ENCODE data around the gene CARD9. TPM values are rescaled to one million over a fixed set of nuclear protein-coding genes. Genes with fewer than 3 reads are reported as not detected.

CARD9 gene
- total RNA-seq, 1 experiment from 2014 or later = 5.6 TPM

DNA sequence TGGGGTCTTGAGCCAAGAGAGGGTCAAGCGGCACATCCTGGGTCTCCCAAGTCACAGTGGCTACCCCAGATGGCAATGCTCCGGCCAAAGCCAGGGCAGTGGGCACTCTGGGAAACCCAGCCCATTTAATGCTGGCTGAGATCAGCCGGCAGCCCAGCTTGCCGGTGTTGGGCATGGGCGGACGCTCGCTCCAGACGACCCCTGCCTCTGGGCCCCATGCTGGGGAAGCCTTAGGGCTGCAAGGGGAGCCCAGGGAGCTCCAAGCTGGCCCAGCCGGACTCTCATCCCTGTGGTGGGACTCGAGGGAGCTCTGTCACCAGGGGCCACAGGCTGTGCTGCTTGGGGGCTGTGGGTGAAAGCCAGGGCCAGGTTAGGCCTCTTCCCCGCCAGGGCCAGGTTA, 5.9 kb upstream of the CARD9 start:
- no peak overlapping the region for H3K23ac ChIP-seq (ENCODE audit: insufficient read length, low read depth, low read length)
- Mint-ChIP-seq H3K36me3 (ENCODE audit: insufficient read depth in 1 of 3, low read depth in 3 of 3) (peaks cover 7 to 44% (median 28%) of the 10 kb centered on the region in 3 experiments; a peak in 6 of 7 replicates), H3K4me1 (no peaks in the 10 kb centered on the region), H3K4me3 (no peak overlapping the region), H3K27me3 (ENCODE audit: low read depth) (no peaks in the 10 kb centered on the region), H3K9me3 (no peaks in the 10 kb centered on the region), H3K27ac (no peak overlapping the region)
- H3K23me2 ChIP-seq (ENCODE audit: insufficient read length, low read depth, low read length, poor library complexity, severe bottlenecking) = no peaks in the 10 kb centered on the region
- H3K79me2 ChIP-seq (ENCODE audit: insufficient read depth, low read length) = no peaks in the 10 kb centered on the region
- no peak overlapping the region for H2BK20ac ChIP-seq (ENCODE audit: low read depth, low read length, poor library complexity, severe bottlenecking)
- H3K9ac ChIP-seq (ENCODE audit: extremely low read depth, insufficient read length, low read length) = no peak overlapping the region
- no CpG with 5 or more reads among the region's 11 CpGs for WGBS (ENCODE audit: extremely low coverage, insufficient read length, low lambda C conversion rate)
- H2BK15ac ChIP-seq (ENCODE audit: low read depth, low read length) = no peak overlapping the region
- no peak overlapping the region for H3K18ac ChIP-seq (ENCODE audit: insufficient read length, low read depth, low read length)
- no peak overlapping the region for H3K4me2 ChIP-seq (ENCODE audit: insufficient read depth, insufficient read length, low read length)
- no peak overlapping the region for H3K56ac ChIP-seq (ENCODE audit: insufficient read length, low read depth, low read length)
- no peak overlapping the region for H4K5ac ChIP-seq (ENCODE audit: insufficient read length, low read depth, low read length)
- TF ChIP-seq, protein P1, sequence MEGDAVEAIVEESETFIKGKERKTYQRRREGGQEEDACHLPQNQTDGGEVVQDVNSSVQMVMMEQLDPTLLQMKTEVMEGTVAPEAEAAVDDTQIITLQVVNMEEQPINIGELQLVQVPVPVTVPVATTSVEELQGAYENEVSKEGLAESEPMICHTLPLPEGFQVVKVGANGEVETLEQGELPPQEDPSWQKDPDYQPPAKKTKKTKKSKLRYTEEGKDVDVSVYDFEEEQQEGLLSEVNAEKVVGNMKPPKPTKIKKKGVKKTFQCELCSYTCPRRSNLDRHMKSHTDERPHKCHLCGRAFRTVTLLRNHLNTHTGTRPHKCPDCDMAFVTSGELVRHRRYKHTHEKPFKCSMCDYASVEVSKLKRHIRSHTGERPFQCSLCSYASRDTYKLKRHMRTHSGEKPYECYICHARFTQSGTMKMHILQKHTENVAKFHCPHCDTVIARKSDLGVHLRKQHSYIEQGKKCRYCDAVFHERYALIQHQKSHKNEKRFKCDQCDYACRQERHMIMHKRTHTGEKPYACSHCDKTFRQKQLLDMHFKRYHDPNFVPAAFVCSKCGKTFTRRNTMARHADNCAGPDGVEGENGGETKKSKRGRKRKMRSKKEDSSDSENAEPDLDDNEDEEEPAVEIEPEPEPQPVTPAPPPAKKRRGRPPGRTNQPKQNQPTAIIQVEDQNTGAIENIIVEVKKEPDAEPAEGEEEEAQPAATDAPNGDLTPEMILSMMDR (conservative IDR thresholded peaks at IDR 0.05) = no peak
- H2BK120ac ChIP-seq (ENCODE audit: low read depth, low read length, poor library complexity, severe bottlenecking) = no peak overlapping the region
- H3T11ph ChIP-seq (ENCODE audit: low read length) = no peak overlapping the region
- H2AFZ ChIP-seq (ENCODE audit: low read length) = no peak overlapping the region
- no peak for DNase-seq
- H4K91ac ChIP-seq (ENCODE audit: insufficient read length, low read depth, low read length) = no peak overlapping the region
- H2BK12ac ChIP-seq (ENCODE audit: insufficient read length, low read depth, low read length) = no peak overlapping the region
- H3K27ac ChIP-seq (ENCODE audit: insufficient read length, low read depth, low read length) = no peak overlapping the region
- H3K14ac ChIP-seq (ENCODE audit: insufficient read depth, low read length) = no peak overlapping the region
- no peak overlapping the region for H3K4ac ChIP-seq (ENCODE audit: low read depth, low read length)
- no peaks in the 10 kb centered on the region for H4K20me1 ChIP-seq (ENCODE audit: control insufficient read depth, insufficient read depth, insufficient read length)
- no peak overlapping the region for H4K8ac ChIP-seq (replicated peaks; ENCODE audit: insufficient read length, low read depth, low read length)
- H3K27me3 ChIP-seq (ENCODE audit: insufficient read depth, low read length) = no peaks in the 10 kb centered on the region
- no peaks in the 10 kb centered on the region for H3K79me1 ChIP-seq (ENCODE audit: insufficient read depth, low read depth, low read length, poor library complexity, severe bottlenecking)
- H3K4me1 ChIP-seq (ENCODE audit: insufficient read depth, low read length) = no peaks in the 10 kb centered on the region
- no peak overlapping the region for H2BK5ac ChIP-seq (ENCODE audit: insufficient read length, low read length)
- H2AK5ac ChIP-seq (ENCODE audit: insufficient read length, low read length) = no peak overlapping the region
- no peaks in the 10 kb centered on the region for H3K9me3 ChIP-seq (ENCODE audit: control insufficient read depth, low read depth, low read length)

All from H9 (cell line).